LNCAP (cell line): ENCODE results near the gene SHROOM2.

Experiments
- CTCF ChIP-seq: fragments of 450-650 bp; IDR thresholded peaks from 2 replicates; pipeline ENCODE4 v1.5.1; 2017; ENCODE audit warnings: mild to moderate bottlenecking

SHROOM2 gene

GRCh38 chrX:9804444-9804843 lies 18.2 kb downstream of the SHROOM2 start:
- TF ChIP-seq CTCF, result no peak

- no peak for TF ChIP-seq CTCF
Measured at GRCh38 chrX:9805956-9806355, 19.7 kb downstream of the SHROOM2 start.

GRCh38 chrX:9807355-9808182 lies 21.3 kb downstream of the SHROOM2 start:
- no peak for TF ChIP-seq CTCF

GRCh38 chrX:9816084-9816700 lies 30.0 kb downstream of the SHROOM2 start:
- no peak for TF ChIP-seq CTCF

- TF ChIP-seq CTCF, result no peak
Measured at GRCh38 chrX:9821572-9821971, 35.3 kb downstream of the SHROOM2 start.

- no peak for TF ChIP-seq CTCF
Measured at GRCh38 chrX:9824554-9824953, 38.3 kb downstream of the SHROOM2 start.

- TF ChIP-seq CTCF, result no peak
Measured at GRCh38 chrX:9825129-9825790, 39.0 kb downstream of the SHROOM2 start.
